Measurements from ENCODE around the gene PLB1.
"Not testable (repeated sequence)": the region's sequence is repeated elsewhere in the genome, so short reads cannot be mapped to it uniquely, and the experiment has no call there.

PLB1 gene

DNA sequence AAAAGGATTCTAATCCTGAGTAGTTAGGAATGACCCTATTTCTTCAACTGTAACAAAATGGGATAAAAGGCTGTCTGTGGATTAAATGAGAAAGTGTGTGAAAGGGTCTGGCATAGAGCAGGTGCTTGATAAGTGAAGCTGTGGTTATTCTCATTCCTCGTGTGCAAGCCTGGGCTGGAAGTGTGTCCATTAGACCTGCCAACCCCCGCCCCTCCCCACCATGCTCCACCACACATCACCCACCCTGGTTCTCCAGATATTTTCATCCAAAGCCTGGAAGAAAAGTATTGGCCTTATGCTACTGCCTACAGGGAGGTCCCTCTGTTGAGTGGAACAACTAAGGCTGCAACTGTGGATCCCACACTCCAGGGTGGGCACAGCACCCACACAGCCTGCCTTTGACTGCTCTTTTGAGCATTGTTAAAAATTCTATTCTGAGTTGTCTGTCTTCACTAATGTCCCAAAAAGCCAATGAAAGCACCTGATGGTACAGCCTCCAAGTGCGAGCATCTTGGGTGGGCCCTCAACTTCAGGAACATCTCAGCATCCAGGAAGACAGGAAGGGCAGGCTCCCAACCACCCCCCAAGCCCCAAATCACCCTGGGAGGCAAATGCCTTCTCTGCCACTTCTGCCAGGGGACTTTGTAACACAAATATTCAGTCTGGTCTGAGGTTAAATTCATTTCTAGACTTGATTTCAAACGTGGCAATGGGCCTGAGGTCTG lies 153.0 kb downstream of the PLB1 start:
- no peak for DNase-seq (ENCODE audit: low spot score)

DNA sequence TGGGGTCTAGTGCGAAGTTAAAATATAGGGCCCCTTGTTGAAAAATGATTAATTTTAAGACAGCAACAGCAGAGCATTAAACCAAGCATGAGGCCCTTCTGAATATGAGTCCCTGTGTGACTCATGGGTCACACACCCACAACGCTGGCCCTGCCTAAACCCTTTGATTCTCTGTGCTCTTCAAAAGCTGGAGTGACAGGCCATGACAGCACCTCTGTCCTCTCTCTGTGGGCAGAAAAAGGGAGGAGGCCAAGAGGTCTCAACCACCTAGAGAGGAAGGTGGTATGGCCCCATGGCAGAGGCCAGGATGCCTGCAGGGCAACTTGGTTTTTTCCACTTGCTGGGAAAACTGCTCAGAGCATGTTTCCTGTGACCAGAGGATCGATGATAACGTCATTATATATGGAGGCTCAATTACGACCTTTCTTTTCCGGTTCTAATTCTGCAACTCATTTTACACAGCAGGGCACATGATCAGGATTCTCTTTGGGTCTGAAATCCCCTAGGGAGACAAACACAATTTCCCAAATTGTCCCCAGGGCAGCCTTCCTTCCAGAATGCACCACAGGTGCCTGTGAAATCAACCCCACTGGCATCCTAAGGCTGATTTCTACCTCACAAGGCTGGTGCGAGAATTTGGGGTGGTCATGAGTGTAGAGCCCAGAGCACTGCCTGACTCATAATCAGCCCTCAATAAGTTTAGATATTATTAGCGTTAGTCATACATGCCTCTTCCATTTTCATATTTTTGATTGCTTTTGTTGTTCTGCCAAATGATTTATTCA lies 153.8 kb downstream of the PLB1 start:
- peak; percentile 45 for DNase-seq (ENCODE audit: low spot score)

DNA sequence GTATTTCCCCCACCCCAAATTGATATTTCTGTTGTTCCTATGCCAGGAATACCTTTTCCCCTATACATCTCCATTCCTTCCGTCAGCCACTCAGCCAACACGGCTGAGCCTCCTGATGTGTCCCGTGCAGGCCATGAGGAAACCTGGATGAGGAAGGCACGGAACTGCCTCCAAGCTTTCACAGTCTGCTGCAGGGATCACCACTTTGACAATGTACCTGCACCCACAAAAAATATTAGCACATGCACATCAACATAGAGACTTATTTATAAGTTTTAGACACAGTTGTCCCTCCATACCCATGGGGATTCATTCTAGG lies 154.4 kb downstream of the PLB1 start:
- DNase-seq (ENCODE audit: low spot score), result no peak

DNA sequence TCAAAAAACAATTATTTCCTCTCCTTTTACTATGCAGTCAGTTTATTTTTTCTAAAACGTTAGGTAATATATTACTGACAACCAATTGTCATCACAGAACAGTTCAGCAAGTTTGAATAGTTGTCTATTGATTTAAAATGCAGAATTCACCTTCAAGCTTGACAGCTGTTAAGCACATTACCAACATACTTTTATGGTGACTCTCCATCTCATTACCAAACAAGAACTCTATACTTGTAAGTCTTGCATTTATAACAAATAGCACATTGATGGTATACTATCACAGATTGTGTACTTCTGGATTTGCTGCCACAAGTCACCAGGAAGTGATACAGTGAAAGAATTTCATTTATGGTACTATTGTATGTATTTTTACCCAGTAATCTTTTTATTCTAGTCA lies 156.4 kb downstream of the PLB1 start:
- DNase-seq (ENCODE audit: low spot score), result no peak

DNA sequence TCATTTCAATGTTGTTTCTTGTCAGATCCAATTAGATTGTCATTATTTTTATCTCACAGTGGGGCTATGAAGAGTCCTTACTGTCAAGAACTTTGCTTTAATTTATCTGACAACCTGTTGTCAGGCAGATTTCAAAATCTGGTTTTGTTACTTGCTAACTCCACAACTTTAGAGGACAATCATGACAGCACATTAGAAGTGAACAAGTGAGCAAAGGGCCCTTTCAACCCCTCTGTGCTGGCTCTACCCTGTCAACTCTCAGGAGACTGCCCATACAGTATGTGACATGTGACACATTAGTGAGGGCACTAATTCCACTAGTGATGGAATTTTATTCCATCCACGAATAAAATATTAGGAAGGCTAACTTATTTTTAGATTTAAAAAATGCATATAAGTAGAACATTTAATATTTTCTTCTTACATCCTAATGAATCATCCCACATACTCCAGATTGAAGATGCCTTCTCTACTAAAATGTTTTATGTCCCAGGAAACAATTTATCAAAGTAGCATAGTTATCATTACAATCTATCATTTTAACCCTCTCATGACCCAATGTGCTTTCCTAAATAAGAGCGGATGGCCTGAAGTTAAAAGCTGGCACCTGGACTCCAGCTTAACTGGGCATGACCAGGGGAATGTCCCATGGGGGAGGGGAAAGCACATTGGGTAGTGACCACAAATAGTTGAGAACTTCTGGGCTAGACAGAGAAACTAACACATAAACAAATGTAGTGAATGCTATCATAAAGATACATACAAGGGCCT lies 158.2 kb downstream of the PLB1 start:
- DNase-seq (ENCODE audit: low spot score), result no peak

DNA sequence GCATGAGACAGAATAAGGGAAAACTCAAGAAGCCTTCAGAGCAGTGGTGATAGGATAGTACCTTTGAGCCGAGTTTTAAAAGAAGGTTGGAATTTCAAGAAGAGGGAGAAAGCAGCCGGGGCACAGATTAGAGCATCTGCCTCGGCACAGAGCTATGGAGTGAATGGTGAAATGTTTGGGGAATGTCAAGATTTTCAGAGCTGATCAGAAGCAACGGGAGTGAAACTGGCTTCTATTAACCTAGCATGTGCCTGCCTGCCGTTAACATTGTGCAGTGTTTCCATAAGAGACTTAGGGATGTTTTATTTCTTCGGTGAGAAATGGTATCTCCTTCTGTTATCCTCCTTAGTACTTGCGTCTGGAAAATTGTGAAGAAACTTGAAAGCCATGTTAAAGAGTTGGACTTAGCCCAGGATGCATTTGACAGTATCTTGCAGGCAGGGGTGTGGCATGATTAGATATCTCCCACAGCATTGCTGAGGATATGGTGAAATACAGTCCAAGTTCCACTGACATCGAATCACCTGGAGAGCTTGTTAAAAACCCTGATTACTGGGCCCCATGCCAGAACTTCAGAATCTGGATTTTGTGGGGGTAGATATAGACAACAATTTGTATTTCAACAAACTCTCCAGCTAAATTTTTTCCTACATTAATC lies 158.9 kb downstream of the PLB1 start:
- DNase-seq (ENCODE audit: low spot score), result no peak

DNA sequence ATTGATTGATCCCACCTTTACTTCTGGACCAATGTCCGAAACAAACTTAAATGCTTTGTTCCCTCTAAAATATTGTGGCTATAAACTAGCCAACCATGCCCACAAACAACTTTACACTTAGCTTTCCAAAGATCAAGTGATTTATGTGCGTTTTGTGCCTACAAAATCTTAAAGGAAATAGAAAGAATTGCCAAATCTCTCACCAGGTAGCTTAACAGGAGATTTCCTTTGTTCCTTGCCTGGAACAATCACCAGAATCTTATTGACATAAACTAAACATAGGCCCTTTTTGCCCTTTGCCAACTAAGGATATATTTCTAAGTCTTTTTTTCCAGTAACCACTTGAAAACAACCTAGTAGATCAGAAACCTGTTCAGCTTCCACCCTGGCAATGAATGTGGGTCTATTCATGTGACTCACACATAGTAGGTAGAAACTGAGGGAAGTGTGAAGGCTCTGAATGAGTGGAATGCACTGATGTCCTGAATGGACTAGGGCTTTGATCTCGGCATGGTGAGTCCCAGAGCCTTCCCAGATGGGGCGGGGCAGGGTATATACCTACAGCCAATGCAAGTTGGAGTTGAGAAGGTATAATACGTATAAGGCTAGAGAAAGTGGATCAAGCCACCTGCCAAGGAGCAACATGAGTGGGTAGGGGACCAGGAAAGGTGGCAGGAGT lies 161.2 kb downstream of the PLB1 start:
- no peak for DNase-seq (ENCODE audit: low spot score)

DNA sequence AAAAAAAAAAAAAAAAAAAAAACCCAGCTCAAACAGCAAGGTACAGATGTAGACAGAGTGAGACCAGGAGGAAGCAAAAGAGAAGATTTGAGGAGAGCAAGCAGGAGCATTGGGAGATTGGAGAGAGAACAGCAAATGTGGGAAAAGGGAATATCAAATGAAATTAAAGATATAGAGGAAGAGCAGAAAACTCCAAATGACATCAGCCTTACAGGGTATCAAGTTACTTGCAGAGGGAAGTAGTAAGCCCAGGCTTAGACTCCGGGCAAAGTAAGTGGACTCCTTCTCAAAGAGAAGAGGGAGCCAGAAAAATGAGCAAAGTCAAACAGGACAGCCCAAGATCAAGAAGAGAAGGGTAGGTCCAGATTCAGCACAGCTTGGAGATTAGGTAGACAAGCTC lies 162.5 kb downstream of the PLB1 start:
- no peak for DNase-seq (ENCODE audit: low spot score)

DNA sequence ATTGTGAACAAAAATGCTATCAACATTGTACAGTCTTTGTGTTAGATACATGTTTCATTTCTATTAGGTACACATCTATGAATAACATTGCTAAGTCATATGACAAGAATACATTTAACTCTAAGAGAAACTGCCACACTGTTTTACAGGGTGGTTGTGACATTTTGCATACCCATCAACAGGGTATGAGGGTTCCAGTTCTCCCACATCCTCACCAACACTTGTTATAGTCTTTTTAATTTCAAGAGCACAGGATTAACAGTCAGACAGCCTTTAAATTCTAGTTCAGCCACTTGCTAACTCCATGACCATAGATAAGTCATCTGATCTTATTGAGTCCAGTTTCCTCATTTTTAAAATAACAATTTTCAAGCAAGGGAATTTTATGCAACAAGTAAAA lies 163.3 kb downstream of the PLB1 start:
- DNase-seq (ENCODE audit: low spot score), result no peak

DNA sequence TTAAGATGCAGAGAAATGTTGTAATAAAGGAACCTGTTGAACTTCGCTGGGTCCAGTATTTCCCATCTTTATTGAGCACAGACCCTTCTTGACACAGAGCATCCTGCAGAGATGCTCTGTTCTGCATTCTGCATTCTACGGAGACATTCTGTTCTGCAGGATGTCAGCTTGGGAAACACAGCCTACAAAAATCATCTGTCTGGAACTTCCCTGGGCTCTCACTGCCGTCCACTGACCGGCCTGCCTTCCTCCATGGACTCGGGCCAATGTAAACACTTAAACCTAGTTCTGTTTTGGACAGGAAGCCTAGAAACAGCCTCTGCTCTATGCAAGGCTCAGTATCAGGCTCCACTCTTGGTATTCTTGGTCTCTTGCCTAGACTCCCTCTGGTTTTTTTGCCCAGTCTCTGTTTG lies 165.7 kb downstream of the PLB1 start:
- no peak for DNase-seq (ENCODE audit: low spot score)

DNA sequence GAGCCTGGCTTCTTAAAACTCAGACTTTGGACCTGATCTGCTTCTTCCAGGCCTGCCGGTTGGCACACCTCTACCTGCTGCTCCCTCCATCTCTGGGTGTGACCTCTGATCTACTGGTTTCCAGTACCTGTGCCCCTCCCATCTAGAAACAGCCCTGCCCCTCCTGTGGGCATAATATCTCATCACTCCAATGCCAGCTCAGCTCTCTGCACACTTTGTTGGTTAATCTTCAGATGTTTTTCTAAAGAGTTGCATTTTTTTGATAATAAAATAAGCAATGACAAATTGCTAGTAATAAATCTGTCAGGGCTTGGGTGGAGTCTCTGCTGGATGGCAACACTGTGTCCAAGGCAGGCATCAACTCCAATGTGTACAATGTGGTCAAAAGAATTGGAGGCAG lies 166.2 kb downstream of the PLB1 start:
- no peak for DNase-seq (ENCODE audit: low spot score)

DNA sequence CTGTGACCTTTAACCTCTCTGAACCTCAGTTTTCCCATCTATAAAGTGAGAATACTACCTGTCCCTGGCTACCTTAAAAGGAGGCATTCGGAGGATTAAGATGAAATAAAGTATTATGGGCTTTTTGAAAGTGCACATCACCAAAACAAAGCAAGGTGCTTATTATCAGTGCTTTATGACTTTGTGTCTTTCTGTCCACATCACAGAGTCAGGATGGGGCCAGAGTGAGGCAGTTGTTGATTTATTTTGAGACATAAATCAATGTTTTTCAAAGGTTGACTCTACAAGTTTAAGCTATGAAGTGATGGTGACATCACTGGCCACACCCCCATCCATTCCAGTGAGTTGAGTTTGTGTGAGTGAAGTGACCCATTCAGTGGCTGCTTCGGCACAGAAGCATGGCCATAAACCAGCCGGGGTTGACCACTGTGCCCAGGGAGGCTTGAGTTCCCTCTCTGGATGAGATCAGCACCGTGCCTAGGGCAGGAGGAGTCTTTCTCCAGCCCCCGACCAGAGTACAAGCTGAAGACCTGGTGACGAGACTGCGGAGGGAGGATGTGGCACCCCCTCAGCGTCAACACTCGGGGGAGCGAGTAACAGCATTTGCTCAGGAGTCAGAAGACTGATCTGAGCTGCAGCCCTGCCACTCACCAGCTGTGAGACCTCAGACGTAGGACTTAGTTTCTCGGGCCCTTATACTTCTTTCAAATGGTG lies 166.8 kb downstream of the PLB1 start:
- no peak for DNase-seq (ENCODE audit: low spot score)

DNA sequence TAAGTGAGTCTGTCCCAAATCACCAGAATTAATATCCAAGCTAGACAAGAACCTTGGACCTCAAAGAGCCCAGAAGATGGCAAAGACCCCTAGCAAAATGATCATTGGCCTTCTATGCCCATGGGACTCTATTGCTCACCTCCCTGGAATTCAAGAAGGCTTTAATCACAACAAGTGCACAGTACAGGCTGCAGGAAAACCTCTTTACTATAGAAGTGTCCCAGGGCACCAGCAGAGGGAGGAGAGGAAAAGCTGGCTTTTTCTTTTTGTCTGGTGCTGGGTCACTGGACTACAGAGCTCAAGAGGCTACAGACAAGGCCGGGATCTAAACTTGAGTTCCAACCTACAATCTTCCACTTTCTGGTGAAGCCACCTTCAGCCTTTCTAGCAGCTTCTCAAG lies 167.5 kb downstream of the PLB1 start:
- DNase-seq (ENCODE audit: low spot score), result peak; percentile 17

DNA sequence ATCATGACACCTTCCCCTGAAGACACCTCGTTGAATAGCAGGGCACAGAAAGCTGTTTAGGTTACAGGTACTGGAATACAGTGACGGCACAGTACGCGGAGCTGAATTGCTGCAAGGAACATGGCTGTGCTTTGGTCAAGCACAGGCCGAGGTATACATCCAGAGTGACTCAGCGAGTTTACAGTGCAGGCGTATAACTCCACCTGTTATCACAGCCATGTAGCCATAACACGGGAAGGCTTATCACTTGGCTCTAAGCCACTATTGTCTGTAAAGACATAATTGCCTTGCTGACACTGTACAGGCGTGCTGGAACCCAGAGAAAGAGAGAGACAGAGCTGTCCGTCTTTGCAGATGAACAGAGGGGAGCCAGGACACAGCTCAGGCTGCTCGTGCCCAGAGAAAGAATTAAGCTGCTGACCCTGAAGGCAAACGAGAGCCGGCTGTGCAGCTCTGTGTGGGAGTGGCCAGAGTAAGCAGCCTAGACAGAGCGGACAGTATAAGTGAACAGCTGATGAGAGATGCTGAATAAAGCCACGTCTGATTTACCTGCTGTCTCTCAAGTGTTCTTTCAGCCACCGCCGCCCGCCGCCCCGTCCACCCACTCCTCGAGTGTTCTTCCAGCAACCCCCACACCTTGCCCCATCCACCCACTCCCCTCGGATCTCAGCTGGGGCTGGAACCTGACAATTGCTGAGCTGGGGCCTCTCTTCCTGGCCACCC lies 168.4 kb downstream of the PLB1 start:
- no peak for DNase-seq (ENCODE audit: low spot score)

DNA sequence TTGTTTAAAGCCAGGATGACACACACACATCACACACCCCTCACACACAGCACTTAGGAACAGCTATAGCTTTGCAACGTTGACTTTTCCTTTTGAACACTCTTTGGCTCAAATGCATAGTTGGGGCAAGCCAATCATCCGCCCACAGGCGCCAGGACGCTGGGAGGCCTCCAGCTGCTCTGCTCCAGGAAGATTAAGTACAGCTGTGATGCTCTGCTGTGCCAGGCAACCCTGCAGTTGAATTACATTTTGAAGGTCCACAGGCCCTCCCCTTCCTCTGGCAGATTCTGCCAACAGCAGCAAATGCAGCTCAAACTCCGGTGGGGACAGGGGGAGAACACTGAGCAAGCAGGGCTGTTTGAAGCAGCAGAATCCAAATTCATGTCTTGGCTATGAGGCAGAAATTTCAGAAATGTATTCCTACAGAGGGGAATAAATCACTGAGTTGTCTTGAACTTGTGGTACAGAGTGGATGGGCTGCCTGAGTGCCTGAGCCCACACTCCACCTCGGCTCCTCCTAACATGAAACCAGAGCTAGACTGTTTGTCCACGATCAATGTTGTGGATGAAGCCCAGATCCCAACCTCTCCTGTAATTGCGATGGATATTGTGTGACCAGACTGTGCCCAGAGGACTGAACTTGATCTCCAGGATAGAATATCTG lies 169.3 kb downstream of the PLB1 start:
- DNase-seq (ENCODE audit: low spot score), result no peak

DNA sequence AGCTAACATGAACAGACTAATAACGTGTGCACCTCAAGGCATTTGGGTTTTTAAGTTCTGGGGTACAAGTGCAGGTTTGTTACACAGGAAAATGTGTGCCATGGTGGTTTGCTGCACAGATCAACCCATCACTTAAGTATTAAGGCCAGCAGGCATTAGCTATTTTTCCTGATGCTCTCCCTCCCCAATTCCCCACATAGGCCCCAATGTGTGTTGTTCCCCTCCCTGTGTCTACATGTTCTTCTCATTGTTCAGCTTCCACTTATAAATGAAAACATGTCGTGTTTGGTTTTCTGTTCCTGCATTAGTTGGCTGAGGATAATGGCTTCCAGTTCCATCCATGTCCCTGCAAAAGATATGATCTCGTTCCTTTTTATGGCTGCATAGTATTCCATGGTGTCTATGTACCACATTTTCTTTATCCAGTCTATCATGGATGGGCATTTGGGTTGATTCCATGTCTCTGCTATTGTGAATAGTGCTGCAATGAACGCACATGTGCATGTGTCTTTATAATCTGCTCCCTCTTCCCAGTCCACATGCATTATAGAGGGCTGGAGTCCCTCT lies 170.0 kb downstream of the PLB1 start:
- not testable (repeated sequence) for DNase-seq (ENCODE audit: low spot score)

DNA sequence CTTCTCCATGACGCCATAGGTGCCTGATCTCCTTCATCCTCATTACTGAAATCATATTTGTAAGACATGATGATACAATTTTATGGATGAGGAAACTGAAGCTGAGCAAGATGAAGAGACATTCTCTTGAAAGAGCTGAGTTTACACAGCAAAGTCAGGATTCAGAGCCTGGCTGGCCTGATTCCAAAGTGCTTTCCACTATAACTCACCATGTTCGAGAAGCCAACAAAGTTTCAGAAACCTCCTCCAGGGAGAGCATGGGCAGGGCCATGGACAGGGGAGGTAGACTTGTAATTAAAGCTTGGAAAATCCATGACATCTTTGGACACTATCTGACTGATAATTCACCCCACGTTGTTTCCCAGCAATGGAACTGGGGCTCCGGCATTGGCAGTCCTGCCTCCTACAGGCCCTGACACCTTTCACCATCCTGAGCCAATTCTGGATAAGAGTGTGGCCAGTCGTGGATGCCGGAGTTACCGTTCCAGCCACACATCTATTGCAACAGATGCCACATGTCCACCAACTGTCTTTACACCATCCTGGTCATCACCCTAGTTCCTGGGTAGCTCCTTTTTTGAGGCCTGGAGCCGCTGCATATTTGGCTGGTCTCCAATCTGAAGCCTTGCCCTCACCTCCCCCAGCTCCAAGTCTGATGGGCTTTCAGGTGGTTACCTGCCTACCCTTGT lies 170.8 kb downstream of the PLB1 start:
- no peak for DNase-seq (ENCODE audit: low spot score)

DNA sequence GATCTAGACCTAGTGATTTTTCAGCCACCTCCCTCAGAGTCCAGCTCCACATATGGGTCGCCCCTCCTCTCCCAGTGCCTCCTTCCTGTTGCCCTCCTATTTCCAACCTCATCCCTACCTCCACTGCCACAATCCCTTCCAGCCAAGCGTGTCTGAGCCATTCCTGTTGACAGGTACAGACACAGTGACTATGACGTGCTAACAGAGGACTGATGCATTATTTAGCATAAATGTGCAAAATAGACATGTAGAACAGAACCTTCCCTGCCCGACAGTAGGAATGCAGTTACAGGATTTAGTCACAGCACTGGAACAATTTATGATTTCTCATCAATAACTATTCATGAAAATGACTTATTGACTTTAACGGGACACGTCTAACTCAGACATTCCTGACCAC lies 171.4 kb downstream of the PLB1 start:
- no peak for DNase-seq (ENCODE audit: low spot score)
